Measurements from ENCODE around the gene SGSM1.

GRCh38 chr22:24867323-24868022 is 61.5 kb downstream of the SGSM1 start:
- no peak for TF ChIP-seq CTCF (IDR thresholded peaks at IDR 0.05)
- TF ChIP-seq USF2 (CRISPR knock-in tag; IDR thresholded peaks at IDR 0.05) = no peak
- no peak for TF ChIP-seq MAX (CRISPR knock-in tag; IDR thresholded peaks at IDR 0.05)
- TF ChIP-seq ZBTB21 (CRISPR knock-in tag; IDR thresholded peaks at IDR 0.05; ENCODE audit: borderline replicate concordance) = no peak
- TF ChIP-seq ZNF263 (CRISPR knock-in tag; IDR thresholded peaks at IDR 0.05; ENCODE audit: low read depth) = no peak
